SK-N-MC (cell line): ENCODE measurements around the gene TDRKH.

Source experiments
- EZH2 ChIP-seq: fragments of 200-600 bp; sonication (generic); IDR thresholded peaks from one replicate; pipeline ENCODE4 v1.6.1; 2017; ENCODE audit warnings: antibody characterized with exemption
- FOXP2 ChIP-seq: optimal IDR thresholded peaks from 2 replicates; pipeline ENCODE3; 2011; ENCODE audit warnings: mild to moderate bottlenecking, moderate library complexity; ENCODE audit not compliant: insufficient read depth; ENCODE audit errors: extremely low read length, control extremely low read depth
- POLR2AphosphoS5 ChIP-seq: IDR thresholded peaks from 2 replicates; pipeline ENCODE4 v1.6.1; 2012; ENCODE audit warnings: mild to moderate bottlenecking, low read depth, low read length, borderline replicate concordance

GRCh38 chr1:151737479-151737878, 52.8 kb downstream of the TDRKH start:
- TF ChIP-seq EZH2 = no peak
- no peak for TF ChIP-seq FOXP2
- no peak for TF ChIP-seq POLR2AphosphoS5
